GM18861 (cell line): ENCODE measurements around the gene SPTBN4.
A peak's percentile ranks its signal among the peaks of the same experiment; 100 is the strongest.
"Not testable (repeated sequence)": the region's sequence is repeated elsewhere in the genome, so short reads cannot be mapped to it uniquely, and the experiment has no call there.

Experiments used
- ATAC-seq: cut with Tn5 transposase; IDR thresholded peaks from one replicate; pipeline ENCODE4 v1.9.1; 2021; ENCODE audit not compliant: unreplicated experiment

SPTBN4 gene

GRCh38 chr19:40464059-40465024, 2.5 kb upstream of the SPTBN4 start:
- no peak for ATAC-seq

GRCh38 chr19:40465025-40465556, 1.7 kb upstream of the SPTBN4 start:
- no peak for ATAC-seq

- ATAC-seq: peak; percentile 85
Measured at GRCh38 chr19:40465557-40466218, 1.1 kb upstream of the SPTBN4 start, which contains the start of gene BLVRB. BLVRB (minus strand) TSS chr19:40465745; CDS start chr19:40465688, 57 bp downstream.

GRCh38 chr19:40466219-40466984, 399 bp upstream of the SPTBN4 start:
- ATAC-seq: peak; percentile 30

GRCh38 chr19:40469011-40469410, 2.2 kb downstream of the SPTBN4 start:
- no peak for ATAC-seq

GRCh38 chr19:40471111-40471510, 4.3 kb downstream of the SPTBN4 start:
- ATAC-seq: no peak

- no peak for ATAC-seq
Measured at GRCh38 chr19:40472516-40472915, 5.7 kb downstream of the SPTBN4 start.

GRCh38 chr19:40474737-40475136, 7.9 kb downstream of the SPTBN4 start:
- no peak for ATAC-seq

GRCh38 chr19:40475878-40476644, 9.3 kb downstream of the SPTBN4 start:
- not testable (repeated sequence) for ATAC-seq

GRCh38 chr19:40486017-40486416, 19.2 kb downstream of the SPTBN4 start:
- ATAC-seq: no peak

- ATAC-seq: no peak
Measured at GRCh38 chr19:40489882-40490230, 23.1 kb downstream of the SPTBN4 start.

- no peak for ATAC-seq
Measured at GRCh38 chr19:40492274-40492673, 25.5 kb downstream of the SPTBN4 start.

GRCh38 chr19:40493778-40494177, 27.0 kb downstream of the SPTBN4 start:
- ATAC-seq: no peak

- no peak for ATAC-seq
Measured at GRCh38 chr19:40494191-40494838, 27.5 kb downstream of the SPTBN4 start.

GRCh38 chr19:40497214-40497613, 30.4 kb downstream of the SPTBN4 start:
- no peak for ATAC-seq

GRCh38 chr19:40499320-40499719, 32.5 kb downstream of the SPTBN4 start:
- no peak for ATAC-seq

GRCh38 chr19:40500678-40501530, 34.1 kb downstream of the SPTBN4 start:
- not testable (repeated sequence) for ATAC-seq

- no peak for ATAC-seq
Measured at GRCh38 chr19:40501599-40501998, 34.8 kb downstream of the SPTBN4 start.

GRCh38 chr19:40502081-40502480, 35.3 kb downstream of the SPTBN4 start:
- ATAC-seq: no peak
